Astrocyte (in vitro differentiated cells and primary cell): ENCODE results near the gene UBAC1. TPM values are rescaled to one million over a fixed set of nuclear protein-coding genes. Genes with fewer than 3 reads are reported as not detected.
A peak's percentile ranks its signal among the peaks of the same experiment; 100 is the strongest.

Experiments
- DNase-seq: peaks from one replicate; pipeline ENCODE4 v3.0.0-alpha.2; 2010; ENCODE audit warnings: low read depth
- FAIRE-seq: peaks from 2 replicates; lab custom pipeline; 2011; peaks lifted over from hg19 to GRCh38; lab: Jason Lieb, UNC
- H2AFZ ChIP-seq: 2 replicates; pipeline ENCODE4 v1.6.0; 2012; ENCODE audit warnings: low read depth, low read length, inconsistent platforms
- H3K27ac ChIP-seq: 2 replicates; pipeline ENCODE4 v1.5.1; 2011; ENCODE audit warnings: low read depth, low read length, inconsistent platforms
- H3K27me3 ChIP-seq: 2 replicates; pipeline ENCODE4 v1.6.0; 2011; ENCODE audit warnings: low read length, inconsistent platforms; ENCODE audit not compliant: insufficient read depth
- H3K36me3 ChIP-seq: 2 replicates; pipeline ENCODE4 v1.5.1; 2011; ENCODE audit warnings: low read length, inconsistent platforms; ENCODE audit not compliant: insufficient read depth
- H3K4me1 ChIP-seq: 2 replicates; pipeline ENCODE4 v1.5.1; 2011; ENCODE audit warnings: low read length, inconsistent platforms; ENCODE audit not compliant: insufficient read depth
- H3K4me2 ChIP-seq: 2 replicates; pipeline ENCODE4 v1.6.0; 2012; ENCODE audit warnings: low read length, inconsistent platforms
- H3K4me3 ChIP-seq: 2 replicates; pipeline ENCODE4 v1.5.1; 2011; ENCODE audit warnings: low read depth, mild to moderate bottlenecking, low read length, inconsistent platforms; ENCODE audit not compliant: insufficient read depth
- H3K79me2 ChIP-seq: 2 replicates; pipeline ENCODE4 v1.6.0; 2012; ENCODE audit warnings: mild to moderate bottlenecking, low read length, inconsistent platforms; ENCODE audit not compliant: insufficient read depth
- H3K9ac ChIP-seq: 2 replicates; pipeline ENCODE4 v1.6.0; 2012; ENCODE audit warnings: mild to moderate bottlenecking, low read length, inconsistent platforms
- H3K9me3 ChIP-seq: 2 replicates; pipeline ENCODE4 v1.5.1; 2012; ENCODE audit warnings: low read depth, mild to moderate bottlenecking, low read length, inconsistent platforms; ENCODE audit not compliant: insufficient read depth
- H4K20me1 ChIP-seq: 2 replicates; pipeline ENCODE4 v1.6.0; 2012; ENCODE audit warnings: low read length, inconsistent platforms; ENCODE audit not compliant: insufficient read depth
- H3K27ac Mint-ChIP-seq: one replicate; pipeline ENCODE4 v1.8.0; 2021; ENCODE audit warnings: mild to moderate bottlenecking, mixed read lengths; ENCODE audit not compliant: unreplicated experiment
- H3K27me3 Mint-ChIP-seq: one replicate; pipeline ENCODE4 v1.8.0; 2021; ENCODE audit warnings: low read depth, mixed read lengths; ENCODE audit not compliant: unreplicated experiment
- H3K36me3 Mint-ChIP-seq: one replicate; pipeline ENCODE4 v1.8.0; 2021; ENCODE audit warnings: low read depth, mixed read lengths; ENCODE audit not compliant: unreplicated experiment
- H3K4me1 Mint-ChIP-seq: one replicate; pipeline ENCODE4 v1.8.0; 2021; ENCODE audit warnings: low read depth, mixed read lengths; ENCODE audit not compliant: unreplicated experiment
- H3K4me3 Mint-ChIP-seq: one replicate; pipeline ENCODE4 v1.8.0; 2021; ENCODE audit warnings: mild to moderate bottlenecking, moderate library complexity, mixed read lengths; ENCODE audit not compliant: unreplicated experiment
- H3K9me3 Mint-ChIP-seq: one replicate; pipeline ENCODE4 v1.8.0; 2021; ENCODE audit warnings: mild to moderate bottlenecking, mixed read lengths; ENCODE audit not compliant: unreplicated experiment
- EZH2 ChIP-seq: IDR thresholded peaks from 2 replicates; pipeline ENCODE4 v1.6.1; 2012; ENCODE audit warnings: mild to moderate bottlenecking, low read length, inconsistent platforms; ENCODE audit not compliant: insufficient read depth
- total RNA-seq: library from RNA; stranded (reverse); gene quantifications from 2 replicates; pipeline ENCODE4 v1.2.1, GENCODE V29; 2021
- TF ChIP-seq, protein P1 (sequence below): IDR thresholded peaks from 2 replicates; pipeline ENCODE4 v1.5.1; 2011; ENCODE audit warnings: low read depth, mild to moderate bottlenecking, inconsistent platforms, low read length, moderate library complexity; ENCODE audit not compliant: insufficient read depth

Gene UBAC1
- total RNA-seq, 1 donor from 2014 or later: 31.8 TPM

DNA sequence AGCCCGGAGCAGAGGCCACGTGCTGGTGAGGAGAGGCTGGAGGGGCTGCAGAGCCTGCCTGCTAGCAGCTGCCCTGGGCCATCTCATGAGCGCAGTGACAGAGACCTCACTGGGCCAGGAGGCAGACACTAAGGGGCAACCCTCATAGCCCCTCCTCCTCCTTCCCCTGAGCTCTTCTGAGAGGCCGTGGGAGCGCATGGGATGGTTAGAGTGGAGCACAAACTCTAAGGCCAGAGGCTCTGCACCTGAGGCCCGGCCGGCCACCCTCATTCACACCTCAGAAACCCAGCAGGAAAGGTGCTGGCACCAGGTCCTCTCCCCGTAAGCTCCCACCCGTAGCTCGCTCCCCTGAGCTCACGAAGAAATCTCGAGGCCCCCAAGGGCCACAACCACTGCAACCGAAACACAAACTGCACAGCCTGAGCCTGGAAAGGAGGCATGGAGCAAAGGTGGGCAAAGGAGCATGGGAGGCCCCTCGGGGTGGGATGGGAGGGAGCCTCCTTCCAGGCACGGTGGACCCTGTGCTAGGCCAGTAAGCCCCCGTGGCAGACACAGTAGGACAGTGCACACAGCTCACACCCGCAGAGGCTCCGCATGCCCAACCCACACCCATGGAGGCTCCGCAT, 71.5 kb downstream of the UBAC1 start:
- no peak overlapping the region for H3K27ac Mint-ChIP-seq
- peaks cover 42% of the 10 kb centered on the region for H3K4me1 Mint-ChIP-seq
- H3K4me2 ChIP-seq: no peak overlapping the region
- no peak overlapping the region for H3K4me3 Mint-ChIP-seq
- no peak overlapping the region for H3K27ac ChIP-seq
- H3K27me3 Mint-ChIP-seq: no peaks in the 10 kb centered on the region
- H2AFZ ChIP-seq: no peak overlapping the region
- peaks cover 99% of the 10 kb centered on the region for H3K79me2 ChIP-seq
- no peak overlapping the region for H3K4me3 ChIP-seq
- no peaks in the 10 kb centered on the region for H3K9me3 ChIP-seq
- FAIRE-seq: no peak
- peaks cover 11% of the 10 kb centered on the region for H3K36me3 Mint-ChIP-seq
- H3K4me1 ChIP-seq: peaks cover 35% of the 10 kb centered on the region
- no peaks in the 10 kb centered on the region for H3K36me3 ChIP-seq
- H3K9ac ChIP-seq: no peak overlapping the region
- peaks cover 2% of the 10 kb centered on the region for H3K9me3 Mint-ChIP-seq
- H4K20me1 ChIP-seq: peaks cover 99% of the 10 kb centered on the region
- DNase-seq: no peak
- no peak for TF ChIP-seq EZH2
- TF ChIP-seq, protein P1, sequence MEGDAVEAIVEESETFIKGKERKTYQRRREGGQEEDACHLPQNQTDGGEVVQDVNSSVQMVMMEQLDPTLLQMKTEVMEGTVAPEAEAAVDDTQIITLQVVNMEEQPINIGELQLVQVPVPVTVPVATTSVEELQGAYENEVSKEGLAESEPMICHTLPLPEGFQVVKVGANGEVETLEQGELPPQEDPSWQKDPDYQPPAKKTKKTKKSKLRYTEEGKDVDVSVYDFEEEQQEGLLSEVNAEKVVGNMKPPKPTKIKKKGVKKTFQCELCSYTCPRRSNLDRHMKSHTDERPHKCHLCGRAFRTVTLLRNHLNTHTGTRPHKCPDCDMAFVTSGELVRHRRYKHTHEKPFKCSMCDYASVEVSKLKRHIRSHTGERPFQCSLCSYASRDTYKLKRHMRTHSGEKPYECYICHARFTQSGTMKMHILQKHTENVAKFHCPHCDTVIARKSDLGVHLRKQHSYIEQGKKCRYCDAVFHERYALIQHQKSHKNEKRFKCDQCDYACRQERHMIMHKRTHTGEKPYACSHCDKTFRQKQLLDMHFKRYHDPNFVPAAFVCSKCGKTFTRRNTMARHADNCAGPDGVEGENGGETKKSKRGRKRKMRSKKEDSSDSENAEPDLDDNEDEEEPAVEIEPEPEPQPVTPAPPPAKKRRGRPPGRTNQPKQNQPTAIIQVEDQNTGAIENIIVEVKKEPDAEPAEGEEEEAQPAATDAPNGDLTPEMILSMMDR: no peak
- no peaks in the 10 kb centered on the region for H3K27me3 ChIP-seq

DNA sequence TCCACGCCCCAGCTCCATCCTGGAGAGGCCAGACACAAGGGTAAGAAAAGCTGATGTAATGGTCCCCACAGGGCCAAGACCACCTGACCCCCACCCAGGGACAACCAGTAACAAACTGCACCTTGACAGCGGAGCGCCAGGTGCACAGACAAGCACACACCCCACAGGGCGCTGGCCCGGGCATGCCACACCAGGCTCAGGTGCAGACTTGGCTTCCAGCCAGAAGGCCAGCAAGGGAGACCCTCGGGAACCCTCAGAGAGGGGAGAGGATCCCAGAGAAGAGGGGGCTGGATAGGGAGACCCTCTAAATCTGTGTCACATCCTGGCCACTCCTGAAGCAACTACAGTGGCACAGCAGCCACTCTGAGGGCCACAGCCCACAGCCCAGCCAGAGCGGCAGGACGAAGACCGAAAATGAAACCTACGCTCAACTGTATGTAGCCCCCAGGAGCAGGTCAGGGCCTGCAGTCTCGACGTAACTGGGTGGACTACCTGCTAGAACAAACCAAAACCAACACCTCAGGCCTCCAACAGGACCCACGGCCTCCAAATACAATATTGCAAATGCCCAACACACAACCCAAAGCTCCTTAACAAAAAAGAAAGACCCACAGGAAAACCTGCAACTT, 72.3 kb downstream of the UBAC1 start:
- peaks cover 43% of the 10 kb centered on the region for H3K4me1 ChIP-seq
- no peak overlapping the region for H3K27ac ChIP-seq
- H3K4me3 Mint-ChIP-seq: peak overlapping the region; percentile 15
- no peak overlapping the region for H3K4me3 ChIP-seq
- no peaks in the 10 kb centered on the region for H3K36me3 ChIP-seq
- H2AFZ ChIP-seq: no peak overlapping the region
- no peaks in the 10 kb centered on the region for H3K9me3 ChIP-seq
- no peak for TF ChIP-seq EZH2
- TF ChIP-seq, protein P1: no peak
- no peak overlapping the region for H3K9ac ChIP-seq
- H4K20me1 ChIP-seq: peaks cover 99% of the 10 kb centered on the region
- peak overlapping the region; percentile 70 for H3K27ac Mint-ChIP-seq
- peaks cover 11% of the 10 kb centered on the region for H3K36me3 Mint-ChIP-seq
- no peaks in the 10 kb centered on the region for H3K27me3 Mint-ChIP-seq
- peaks cover 49% of the 10 kb centered on the region for H3K4me1 Mint-ChIP-seq
- FAIRE-seq: no peak
- no peak for DNase-seq
- H3K4me2 ChIP-seq: no peak overlapping the region
- H3K79me2 ChIP-seq: peaks cover 99% of the 10 kb centered on the region
- peaks cover 2% of the 10 kb centered on the region for H3K9me3 Mint-ChIP-seq
- H3K27me3 ChIP-seq: no peaks in the 10 kb centered on the region

DNA sequence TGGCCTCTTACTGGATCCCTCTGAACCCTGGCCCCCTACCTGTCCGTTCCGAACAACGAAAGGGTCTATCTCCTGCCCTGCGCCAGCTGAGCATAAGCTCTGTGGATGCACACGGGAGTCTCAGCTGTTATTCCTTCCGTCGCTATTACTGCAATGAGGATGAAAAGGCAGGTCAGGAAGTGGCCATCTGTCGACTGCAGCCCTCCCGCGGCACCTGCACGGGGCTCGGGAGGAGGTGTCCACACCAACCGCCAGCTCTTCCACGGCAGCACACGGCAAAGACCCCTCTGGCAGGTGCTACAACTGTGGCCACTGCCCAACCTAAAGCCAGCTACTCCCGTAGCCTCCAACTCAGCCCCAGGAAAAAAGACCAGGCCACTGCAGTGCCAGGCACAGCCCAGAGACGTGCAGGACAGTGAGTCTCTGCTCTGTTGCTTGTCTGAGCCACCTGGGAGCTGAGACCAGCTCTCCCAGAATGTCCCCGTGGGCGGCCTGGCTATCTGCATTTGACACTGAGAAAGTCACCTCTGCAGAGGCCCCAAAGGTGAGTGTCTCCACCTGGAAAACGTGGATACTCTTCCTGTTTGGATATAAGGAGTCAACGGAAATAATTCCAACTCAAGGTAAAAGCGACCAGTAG, 72.9 kb downstream of the UBAC1 start:
- TF ChIP-seq EZH2: no peak
- TF ChIP-seq, protein P1: no peak
- no peaks in the 10 kb centered on the region for H3K27me3 Mint-ChIP-seq
- Histone ChIP-seq H3K4me3 (no peak overlapping the region), H2AFZ (no peak overlapping the region), H3K79me2 (peaks cover 99% of the 10 kb centered on the region), H3K9me3 (no peaks in the 10 kb centered on the region), H4K20me1 (peaks cover 99% of the 10 kb centered on the region), H3K4me1 (peaks cover 43% of the 10 kb centered on the region), H3K36me3 (no peaks in the 10 kb centered on the region), H3K27ac (no peak overlapping the region), H3K27me3 (no peaks in the 10 kb centered on the region), H3K4me2 (no peak overlapping the region), H3K9ac (no peak overlapping the region)
- H3K4me3 Mint-ChIP-seq: no peak overlapping the region
- H3K9me3 Mint-ChIP-seq: no peaks in the 10 kb centered on the region
- peaks cover 11% of the 10 kb centered on the region for H3K36me3 Mint-ChIP-seq
- FAIRE-seq: no peak
- H3K4me1 Mint-ChIP-seq: peaks cover 50% of the 10 kb centered on the region
- H3K27ac Mint-ChIP-seq: no peak overlapping the region
- DNase-seq: no peak
